HepG2 (cell line): ENCODE measurements around the gene SHF. TPM values are rescaled to one million over a fixed set of nuclear protein-coding genes. Genes with fewer than 3 reads are reported as not detected.

Experiments used
- ATAC-seq: fragments of 200-7000 bp; cut with Tn5 transposase; 3 replicates; pipeline ENCODE4 v1.9.1; 2020; ENCODE audit warnings: mild to moderate bottlenecking, moderate library complexity
- BruUV-seq: library from RNA; stranded (reverse); fragments of 400-500 nt; replicated peaks from 2 replicates; lab custom pipeline; 2021; lab: Mats Ljungman, UMichigan
- CTCF ChIA-PET: fragments of 300-600 bp; formaldehyde crosslinking; extraction: SDS; loops from one replicate; lab custom pipeline; 2021; ENCODE audit warnings: low total read pairs, inconsistent platforms, low intra/inter-chr PET ratio; lab: Yijun Ruan, JAX
- POLR2A ChIA-PET: fragments of 350-600 bp; sonication (Branson Sonifier 250); formaldehyde crosslinking; loops from one replicate; lab custom pipeline; 2020; ENCODE audit warnings: antibody characterized with exemption, inconsistent platforms; lab: Yijun Ruan, JAX
- DNase-seq: peaks from one replicate; pipeline ENCODE4 v3.0.0-alpha.2; 2015; ENCODE audit warnings: low spot score
- FAIRE-seq: peaks from 3 replicates; lab custom pipeline; 2011; peaks lifted over from hg19 to GRCh38; lab: Jason Lieb, UNC
- H2AFZ ChIP-seq: one replicate; pipeline ENCODE4 v1.6.1; 2011; ENCODE audit warnings: low read length, inconsistent platforms
- H3K27ac ChIP-seq: fragments of 300-600 bp; 3 replicates; pipeline ENCODE4 v1.8.0; 2011; ENCODE audit warnings: mixed run types, mild to moderate bottlenecking, mixed read lengths, low read length, inconsistent platforms; ENCODE audit not compliant: insufficient read depth; ENCODE audit errors: extremely low read length
- H3K27me3 ChIP-seq, 2 experiments: fragments of 200-600 bp in 1 of 2; 2 replicates in 1 of 2; 3 replicates in 1 of 2; pipeline versions ENCODE4 v1.6.0 to v1.8.0; 2011; ENCODE audit warnings: low read length in 2 of 2, mild to moderate bottlenecking in 2 of 2, moderate library complexity in 2 of 2, inconsistent platforms in 1 of 2; ENCODE audit not compliant: insufficient read depth in 2 of 2, control insufficient read depth in 1 of 2
- H3K36me3 ChIP-seq, 2 experiments: fragments of 200-600 bp in 1 of 2; replicated peaks in 1 of 2; 2 replicates in 1 of 2; 3 replicates in 1 of 2; pipeline versions ENCODE4 v1.5.1 to v1.8.0; 2011; ENCODE audit warnings: low read length in 2 of 2, inconsistent platforms in 1 of 2; ENCODE audit not compliant: insufficient read depth in 2 of 2, control insufficient read depth in 1 of 2
- H3K4me1 ChIP-seq: 2 replicates; pipeline ENCODE4 v1.5.1; 2012; ENCODE audit warnings: low read length, inconsistent platforms; ENCODE audit not compliant: insufficient read depth
- H3K4me2 ChIP-seq: 2 replicates; pipeline ENCODE4 v1.6.0; 2011; ENCODE audit warnings: low read depth, low read length, inconsistent platforms
- H3K4me3 ChIP-seq, 3 experiments: fragments of 200-600 bp in 1 of 3; sonication (generic), shearing (Covaris generic) in 1 of 3; replicated peaks in 1 of 3; 2 replicates each; pipeline ENCODE4 v1.5.1; 2011 to 2016; ENCODE audit warnings: low read length in 3 of 3, inconsistent platforms in 2 of 3, low read depth in 2 of 3, mild to moderate bottlenecking in 2 of 3, control low read depth in 1 of 3, mixed read lengths in 1 of 3; ENCODE audit not compliant: insufficient read depth in 1 of 3
- H3K79me2 ChIP-seq: one replicate; pipeline ENCODE4 v1.6.1; 2011; ENCODE audit warnings: low read length, inconsistent platforms; ENCODE audit not compliant: insufficient read depth
- H3K9ac ChIP-seq: 2 replicates; pipeline ENCODE4 v1.6.0; 2011; ENCODE audit warnings: mild to moderate bottlenecking, low read depth, low read length, inconsistent platforms; ENCODE audit not compliant: insufficient read depth
- H3K9me3 ChIP-seq: 2 replicates; pipeline ENCODE4 v1.5.1; 2012; ENCODE audit warnings: mild to moderate bottlenecking, low read length
- H4K20me1 ChIP-seq: 2 replicates; pipeline ENCODE4 v1.6.0; 2011; ENCODE audit warnings: inconsistent platforms, mild to moderate bottlenecking, low read length, moderate library complexity; ENCODE audit not compliant: insufficient read depth
- AGO1 ChIP-seq: fragments of 200-400 bp; formaldehyde crosslinking; IDR thresholded peaks from 2 replicates; pipeline ENCODE4 v1.6.1; 2017; ENCODE audit warnings: mild to moderate bottlenecking, low read depth, low read length, moderate library complexity; ENCODE audit not compliant: poor library complexity, severe bottlenecking
- ATF7-NPFF ChIP-seq: sonication (generic); formaldehyde crosslinking; IDR thresholded peaks from 2 replicates; pipeline ENCODE4 v1.8.1; 2023; ENCODE audit warnings: mild to moderate bottlenecking, low read depth, missing genetic modification reagents, moderate library complexity
- BRD4 ChIP-seq: sonication (generic); formaldehyde crosslinking; IDR thresholded peaks from 2 replicates; pipeline ENCODE4 v1.4.0; 2020; ENCODE audit warnings: missing genetic modification reagents
- CSRNP1 ChIP-seq: sonication (generic); formaldehyde crosslinking; IDR thresholded peaks from 2 replicates; pipeline ENCODE4 v1.8.1; 2023; ENCODE audit warnings: mild to moderate bottlenecking, missing genetic modification reagents
- ETV6 ChIP-seq: sonication (generic); formaldehyde crosslinking; conservative IDR thresholded peaks from 2 replicates; pipeline ENCODE4 v1.4.0; 2020; ENCODE audit warnings: missing genetic modification reagents
- HOXA5 ChIP-seq: sonication (generic); formaldehyde crosslinking; IDR thresholded peaks from 2 replicates; pipeline ENCODE4 v1.4.0; 2020; ENCODE audit warnings: missing genetic modification reagents
- NFYC ChIP-seq: IDR thresholded peaks from 2 replicates; pipeline ENCODE4 v1.6.1; 2016; ENCODE audit warnings: missing genetic modification reagents, missing compliant biosample characterization
- RXRB ChIP-seq: IDR thresholded peaks from 2 replicates; pipeline ENCODE4 v1.6.1; 2016; ENCODE audit warnings: borderline replicate concordance, missing genetic modification reagents, missing compliant biosample characterization
- SUZ12 ChIP-seq: fragments of 150-350 bp; IDR thresholded peaks from 2 replicates; pipeline ENCODE4 v1.6.1; 2014; ENCODE audit warnings: low read depth, low read length
- TAF15 ChIP-seq: fragments of 200-400 bp; formaldehyde crosslinking; IDR thresholded peaks from one replicate; pipeline ENCODE4 v1.6.1; 2018; ENCODE audit warnings: mild to moderate bottlenecking, low read depth, low read length; ENCODE audit not compliant: poor library complexity, severe bottlenecking
- THYN1 ChIP-seq: sonication (generic); formaldehyde crosslinking; IDR thresholded peaks from 2 replicates; pipeline ENCODE4 v1.8.1; 2023; ENCODE audit warnings: low read depth, mild to moderate bottlenecking, moderate library complexity, missing genetic modification reagents, borderline replicate concordance
- ZNF263 ChIP-seq: sonication (generic); formaldehyde crosslinking; IDR thresholded peaks from 2 replicates; pipeline ENCODE4 v1.4.0; 2020; ENCODE audit warnings: missing genetic modification reagents
- ZNF441 ChIP-seq: sonication (generic); formaldehyde crosslinking; IDR thresholded peaks from 2 replicates; pipeline ENCODE4 v1.7.0; 2021; ENCODE audit warnings: missing genetic modification reagents, borderline replicate concordance
- ZNF660 ChIP-seq: sonication (generic); formaldehyde crosslinking; IDR thresholded peaks from 2 replicates; pipeline ENCODE4 v1.5.1; 2020; ENCODE audit warnings: mild to moderate bottlenecking, low read depth, missing genetic modification reagents, borderline replicate concordance
- ZNF678 ChIP-seq: sonication (generic); formaldehyde crosslinking; IDR thresholded peaks from 2 replicates; pipeline ENCODE4 v1.4.0; 2020; ENCODE audit warnings: mild to moderate bottlenecking, missing genetic modification reagents
- ZSCAN30 ChIP-seq: sonication (generic); formaldehyde crosslinking; IDR thresholded peaks from 2 replicates; pipeline ENCODE4 v1.5.0; 2020; ENCODE audit warnings: mild to moderate bottlenecking, missing genetic modification reagents
- WGBS: methylation state at CpG from one replicate; pipeline ENCODE4 v1.1.6; 2017; ENCODE audit warnings: low lambda C conversion rate; 5-methylcytosine and 5-hydroxymethylcytosine counted together
- in situ Hi-C: cut with HindIII; loops from 2 replicates; pipeline ENCODE4 v1.10.0; 2017; ENCODE audit warnings: low pct_unique_long_range_greater_than_20kb; ENCODE audit not compliant: extremely low pct_ligation_motif_present
- intact Hi-C: fragments of 100-400 bp; cut with micrococcal nuclease; formaldehyde crosslinking; loops from one replicate; pipeline ENCODE4 v1.10.0; 2022; ENCODE audit not compliant: unreplicated experiment
- polyA plus RNA-seq, 8 experiments: library from polyadenylated mRNA; depleted of rRNA in 3 of 8; stranded (reverse) in 7 of 8; unstranded in 1 of 8; fragments of >200 nt; fragmentation: Illumina TruSeq in 4 of 8; extraction: Trizol in 4 of 8; gene quantifications; 2 replicates each; pipeline versions ENCODE4 v1.2.1 to v1.2.3, GENCODE V29; 2011 to 2016; ENCODE audit warnings: low read depth in 4 of 8, missing spikeins in 1 of 8, mixed read lengths in 1 of 8; ENCODE audit not compliant: insufficient read depth in 1 of 8
- total RNA-seq, 5 experiments: library from RNA; depleted of rRNA; stranded (reverse); fragments of >200 nt; fragmentation: Illumina TruSeq; extraction: Trizol; gene quantifications; 2 replicates each; pipeline ENCODE4 v1.2.3, GENCODE V29; 2016; ENCODE audit warnings: low read depth in 1 of 5
- TF ChIP-seq, protein P1 (sequence below): sonication (generic); formaldehyde crosslinking; IDR thresholded peaks from 2 replicates; pipeline ENCODE4 v1.4.0; 2020; ENCODE audit warnings: mild to moderate bottlenecking, missing genetic modification reagents

Gene SHF
- total and polyA plus RNA-seq, 2 of the 13 experiments (the other 11 are each of a cell fraction or from before 2014, with no cell fraction given) = 20.9 to 25.5 TPM

- ATAC-seq (no peak), FAIRE-seq (no peak), DNase-seq (no peak)
- H4K20me1 ChIP-seq = no peaks in the 10 kb centered on the region
- no peak overlapping the region for H3K27ac ChIP-seq
- ChIA-PET POLR2A (no interaction called here), CTCF (no interaction called here)
- H3K79me2 ChIP-seq = no peaks in the 10 kb centered on the region
- no peak overlapping the region for H3K9ac ChIP-seq
- intact Hi-C loops = no loop called here
- 29% methylated on average over 4 of the region's 5 CpGs for WGBS
- in situ Hi-C loops = no loop called here
- H3K36me3 ChIP-seq = no peaks in the 10 kb centered on the region
- no peak overlapping the region for H2AFZ ChIP-seq
- H3K9me3 ChIP-seq = no peaks in the 10 kb centered on the region
- H3K4me2 ChIP-seq = no peak overlapping the region
- H3K4me1 ChIP-seq = no peaks in the 10 kb centered on the region
- H3K4me3 ChIP-seq = no peak overlapping the region
- BruUV-seq = no TSS peak
- peaks cover 2 to 18% of the 10 kb centered on the region in 2 experiments; a peak in 2 of 5 replicates for H3K27me3 ChIP-seq
- TF ChIP-seq ZSCAN30 (CRISPR knock-in tag) = no peak
- TF ChIP-seq, protein P1, sequence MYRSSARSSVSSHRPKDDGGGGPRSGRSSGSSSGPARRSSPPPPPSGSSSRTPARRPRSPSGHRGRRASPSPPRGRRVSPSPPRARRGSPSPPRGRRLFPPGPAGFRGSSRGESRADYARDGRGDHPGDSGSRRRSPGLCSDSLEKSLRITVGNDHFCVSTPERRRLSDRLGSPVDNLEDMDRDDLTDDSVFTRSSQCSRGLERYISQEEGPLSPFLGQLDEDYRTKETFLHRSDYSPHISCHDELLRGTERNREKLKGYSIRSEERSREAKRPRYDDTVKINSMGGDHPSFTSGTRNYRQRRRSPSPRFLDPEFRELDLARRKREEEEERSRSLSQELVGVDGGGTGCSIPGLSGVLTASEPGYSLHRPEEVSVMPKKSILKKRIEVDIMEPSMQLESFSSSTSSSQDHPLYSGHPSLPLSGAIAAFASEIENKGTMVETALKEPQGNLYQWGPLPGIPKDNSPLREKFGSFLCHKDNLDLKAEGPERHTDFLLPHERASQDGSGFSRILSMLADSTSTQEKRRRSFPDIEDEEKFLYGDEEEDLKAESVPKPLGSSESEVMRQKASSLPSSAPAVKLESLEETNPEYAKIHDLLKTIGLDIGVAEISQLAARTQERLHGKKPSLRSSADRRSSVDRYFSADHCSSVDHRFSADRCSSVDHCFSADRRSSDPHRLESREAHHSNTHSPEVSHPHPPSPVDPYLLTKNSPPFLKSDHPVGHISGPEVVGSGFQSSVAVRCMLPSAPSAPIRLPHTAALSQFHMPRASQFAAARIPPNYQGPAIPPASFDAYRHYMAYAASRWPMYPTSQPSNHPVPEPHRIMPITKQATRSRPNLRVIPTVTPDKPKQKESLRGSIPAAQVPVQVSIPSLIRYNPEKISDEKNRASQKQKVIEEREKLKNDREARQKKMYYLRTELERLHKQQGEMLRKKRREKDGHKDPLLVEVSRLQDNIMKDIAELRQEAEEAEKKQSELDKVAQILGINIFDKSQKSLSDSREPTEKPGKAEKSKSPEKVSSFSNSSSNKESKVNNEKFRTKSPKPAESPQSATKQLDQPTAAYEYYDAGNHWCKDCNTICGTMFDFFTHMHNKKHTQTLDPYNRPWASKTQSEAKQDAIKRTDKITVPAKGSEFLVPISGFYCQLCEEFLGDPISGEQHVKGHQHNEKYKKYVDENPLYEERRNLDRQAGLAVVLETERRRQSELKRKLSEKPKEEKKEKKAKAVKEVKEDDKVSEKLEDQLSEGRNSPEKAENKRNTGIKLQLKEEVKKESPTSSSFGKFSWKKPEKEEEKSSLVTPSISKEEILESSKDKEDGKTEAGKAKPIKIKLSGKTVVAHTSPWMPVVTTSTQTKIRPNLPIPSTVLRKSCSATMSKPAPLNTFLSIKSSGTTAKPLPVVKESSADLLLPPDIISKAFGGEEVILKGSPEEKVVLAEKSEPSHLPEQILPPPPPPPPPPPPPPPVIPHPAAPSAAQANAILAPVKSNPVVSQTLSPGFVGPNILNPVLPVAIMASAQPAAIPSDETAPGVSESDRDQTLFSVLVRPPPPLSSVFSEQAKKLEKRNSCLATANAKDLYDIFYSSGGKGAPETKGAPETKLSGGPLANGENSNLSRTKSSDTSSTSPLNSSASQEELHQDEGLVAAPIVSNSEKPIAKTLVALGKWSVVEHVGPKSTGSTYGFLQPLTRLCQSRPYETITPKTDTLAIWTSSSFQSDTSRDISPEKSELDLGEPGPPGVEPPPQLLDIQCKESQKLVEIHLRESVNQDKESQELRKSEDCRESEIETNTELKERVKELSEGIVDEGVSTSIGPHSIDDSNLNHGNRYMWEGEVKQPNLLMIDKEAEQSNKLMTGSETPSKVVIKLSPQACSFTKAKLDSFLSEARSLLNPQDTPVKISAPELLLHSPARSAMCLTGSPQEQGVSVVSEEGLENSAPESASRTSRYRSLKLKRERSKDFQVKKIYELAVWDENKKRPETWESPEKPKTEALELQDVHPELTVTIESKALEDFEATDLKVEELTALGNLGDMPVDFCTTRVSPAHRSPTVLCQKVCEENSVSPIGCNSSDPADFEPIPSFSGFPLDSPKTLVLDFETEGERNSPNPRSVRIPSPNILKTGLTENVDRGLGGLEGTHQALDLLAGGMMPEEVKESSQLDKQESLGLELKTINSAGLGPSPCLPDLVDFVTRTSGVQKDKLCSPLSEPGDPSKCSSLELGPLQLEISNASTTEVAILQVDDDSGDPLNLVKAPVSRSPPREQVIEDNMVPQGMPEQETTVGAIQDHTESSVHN (CRISPR knock-in tag) = no peak
- no peak for TF ChIP-seq ZNF678
- TF ChIP-seq RXRB (CRISPR knock-in tag) = no peak
- TF ChIP-seq HOXA5 = no peak
- no peak for TF ChIP-seq ZNF441 (CRISPR knock-in tag)
- TF ChIP-seq TAF15 = no peak
- TF ChIP-seq CSRNP1 (CRISPR knock-in tag) = no peak
- TF ChIP-seq ZNF660 (CRISPR knock-in tag) = no peak
- no peak for TF ChIP-seq SUZ12
- no peak for TF ChIP-seq AGO1
- no peak for TF ChIP-seq ATF7-NPFF (CRISPR knock-in tag)
- TF ChIP-seq ETV6 (CRISPR knock-in tag) = no peak
- TF ChIP-seq BRD4 (CRISPR knock-in tag) = no peak
- TF ChIP-seq THYN1 = no peak
- no peak for TF ChIP-seq NFYC (CRISPR knock-in tag)
- TF ChIP-seq ZNF263 (CRISPR knock-in tag) = no peak
Measured at GRCh38 chr15:45141386-45141785, 46.4 kb downstream of the SHF start.
